IMR-90 (cell line): ENCODE results near the gene ARHGEF38. TPM values are rescaled to one million over a fixed set of nuclear protein-coding genes. Genes with fewer than 3 reads are reported as not detected.
"Not testable (repeated sequence)": the region's sequence is repeated elsewhere in the genome, so short reads cannot be mapped to it uniquely, and the experiment has no call there.

Source experiments
- ATAC-seq: fragments of 200-7000 bp; cut with Tn5 transposase; 2 replicates; pipeline ENCODE4 v1.9.1; 2020; ENCODE audit warnings: low read depth, mild to moderate bottlenecking, moderate library complexity
- BruUV-seq: library from RNA; stranded (reverse); fragments of 400-500 nt; replicated peaks from 2 replicates; lab custom pipeline; 2021; lab: Mats Ljungman, UMichigan
- CTCF ChIA-PET: fragments of 300-600 bp; formaldehyde crosslinking; extraction: SDS; loops from one replicate; lab custom pipeline; 2021; ENCODE audit warnings: antibody characterized with exemption; lab: Yijun Ruan, JAX
- POLR2A ChIA-PET: fragments of 300-600 bp; sonication (Branson Sonifier 250); formaldehyde crosslinking; loops from one replicate; lab custom pipeline; 2022; ENCODE audit warnings: antibody characterized with exemption; ENCODE audit not compliant: unreplicated experiment; lab: Charles Lee
- DNase-seq: peaks from one replicate; pipeline ENCODE4 v3.0.0; 2013
- H2AFZ ChIP-seq: replicated peaks from 2 replicates; pipeline ENCODE3; 2013; ENCODE audit warnings: low read length, mild to moderate bottlenecking; ENCODE audit not compliant: poor library complexity
- H2AK5ac ChIP-seq: 2 replicates; pipeline ENCODE4 v1.6.1; 2013; ENCODE audit warnings: low read depth, low read length, inconsistent platforms
- H2AK9ac ChIP-seq: replicated peaks from 2 replicates; pipeline ENCODE3; 2013; ENCODE audit warnings: mild to moderate bottlenecking, low read depth, low read length, moderate library complexity; ENCODE audit not compliant: poor library complexity
- H2BK120ac ChIP-seq: 2 replicates; pipeline ENCODE4 v1.6.1; 2013; ENCODE audit warnings: low read depth, low read length, inconsistent platforms
- H2BK15ac ChIP-seq: 3 replicates; pipeline ENCODE4 v1.6.1; 2013; ENCODE audit warnings: low read depth, low read length, inconsistent platforms
- H2BK20ac ChIP-seq: 2 replicates; pipeline ENCODE4 v1.6.1; 2013; ENCODE audit warnings: low read depth, mild to moderate bottlenecking, inconsistent platforms, low read length, moderate library complexity
- H2BK5ac ChIP-seq: 2 replicates; pipeline ENCODE4 v1.6.1; 2013; ENCODE audit warnings: mild to moderate bottlenecking, low read depth, low read length, inconsistent platforms; ENCODE audit not compliant: poor library complexity, severe bottlenecking
- H3K14ac ChIP-seq: replicated peaks from 2 replicates; pipeline ENCODE4 v1.6.1; 2013; ENCODE audit warnings: low read depth, low read length, inconsistent platforms
- H3K18ac ChIP-seq: 2 replicates; pipeline ENCODE4 v1.6.1; 2013; ENCODE audit warnings: low read depth, low read length, control low read depth
- H3K23ac ChIP-seq: 2 replicates; pipeline ENCODE4 v1.6.1; 2013; ENCODE audit warnings: low read depth, low read length, inconsistent platforms
- H3K27ac ChIP-seq: 2 replicates; pipeline ENCODE4 v1.5.1; 2013; ENCODE audit warnings: mild to moderate bottlenecking, control low read depth, low read length; ENCODE audit not compliant: insufficient read depth
- H3K27me3 ChIP-seq: 2 replicates; pipeline ENCODE4 v1.6.1; 2013; ENCODE audit warnings: low read length; ENCODE audit not compliant: control insufficient read depth, insufficient read depth
- H3K36me3 ChIP-seq: 2 replicates; pipeline ENCODE4 v1.6.1; 2013; ENCODE audit warnings: low read length, mixed read lengths; ENCODE audit not compliant: control insufficient read depth, insufficient read depth
- H3K4ac ChIP-seq: 2 replicates; pipeline ENCODE4 v1.6.1; 2013; ENCODE audit warnings: low read depth, low read length, inconsistent platforms
- H3K4me1 ChIP-seq: 2 replicates; pipeline ENCODE4 v1.6.1; 2013; ENCODE audit warnings: low read length, mixed read lengths; ENCODE audit not compliant: control insufficient read depth, insufficient read depth
- H3K4me2 ChIP-seq: 2 replicates; pipeline ENCODE4 v1.6.1; 2013; ENCODE audit warnings: low read depth, mild to moderate bottlenecking, control low read depth, low read length, moderate library complexity
- H3K4me3 ChIP-seq: 2 replicates; pipeline ENCODE4 v1.5.1; 2013; ENCODE audit warnings: low read depth, mild to moderate bottlenecking, control low read depth, low read length, moderate library complexity; ENCODE audit not compliant: insufficient read depth
- H3K56ac ChIP-seq: 2 replicates; pipeline ENCODE4 v1.6.1; 2013; ENCODE audit warnings: low read length, inconsistent platforms; ENCODE audit not compliant: insufficient read depth; ENCODE audit errors: extremely low read depth
- H3K79me1 ChIP-seq, 2 experiments: 2 replicates each; pipeline ENCODE4 v1.6.1; 2013; ENCODE audit warnings: low read length in 2 of 2, inconsistent platforms in 1 of 2, low read depth in 1 of 2
- H3K9ac ChIP-seq: 2 replicates; pipeline ENCODE4 v1.6.1; 2013; ENCODE audit warnings: low read depth, low read length, control low read depth
- H3K9me1 ChIP-seq: 2 replicates; pipeline ENCODE4 v1.6.1; 2013; ENCODE audit warnings: low read length, inconsistent platforms; ENCODE audit not compliant: insufficient read depth
- H3K9me3 ChIP-seq: 2 replicates; pipeline ENCODE4 v1.6.1; 2013; ENCODE audit warnings: low read length; ENCODE audit not compliant: control insufficient read depth, insufficient read depth
- H4K20me1 ChIP-seq: 2 replicates; pipeline ENCODE4 v1.6.1; 2013; ENCODE audit warnings: low read length, inconsistent platforms; ENCODE audit not compliant: insufficient read depth
- H4K5ac ChIP-seq: 2 replicates; pipeline ENCODE4 v1.6.1; 2013; ENCODE audit warnings: mild to moderate bottlenecking, low read depth, low read length, control low read depth
- H4K8ac ChIP-seq, 2 experiments: 2 replicates each; pipeline ENCODE4 v1.6.1; 2013; ENCODE audit warnings: low read depth in 2 of 2, low read length in 2 of 2, control low read depth in 1 of 2, inconsistent platforms in 1 of 2
- H4K91ac ChIP-seq: 2 replicates; pipeline ENCODE4 v1.6.1; 2013; ENCODE audit warnings: low read depth, low read length, inconsistent platforms; ENCODE audit not compliant: insufficient read depth
- RFX5 ChIP-seq: IDR thresholded peaks from 2 replicates; pipeline ENCODE4 v1.8.0; 2012; ENCODE audit warnings: low read depth, mild to moderate bottlenecking, low read length, moderate library complexity
- WGBS, 2 experiments: methylation state at CpG; one replicate each; pipeline versions ENCODE4 v1.1.5 to v1.1.7; 2013; ENCODE audit warnings: missing lambda C conversion rate in 2 of 2; ENCODE audit not compliant: insufficient read length in 1 of 2; ENCODE audit errors: extremely low coverage in 2 of 2; 5-methylcytosine and 5-hydroxymethylcytosine counted together
- dilution Hi-C: fragments of 300-500 bp; cut with HindIII; formaldehyde crosslinking; loops from one replicate; pipeline ENCODE4 v1.14.3; 2018; ENCODE audit warnings: low sequenced_read_pairs; ENCODE audit not compliant: unreplicated experiment
- in situ Hi-C: fragments of 300-500 bp; cut with MboI; formaldehyde crosslinking; loops from 3 replicates; pipeline ENCODE4 v1.14.3; 2019; ENCODE audit warnings: low sequenced_read_pairs, inconsistent platforms, mixed read lengths
- intact Hi-C: fragments of 100-400 bp; cut with micrococcal nuclease; formaldehyde crosslinking; loops from 2 replicates; pipeline ENCODE4 v1.10.0; 2022
- polyA plus RNA-seq, 3 experiments: library from polyadenylated mRNA; depleted of rRNA; stranded (reverse); fragments of >200 nt; gene quantifications; 2 replicates each; pipeline ENCODE4 v1.2.3, GENCODE V29; 2012; ENCODE audit warnings: low replicate concordance in 1 of 3
- total RNA-seq: library from RNA; depleted of rRNA; stranded (reverse); fragments of >200 nt; gene quantifications from 2 replicates; pipeline ENCODE4 v1.2.3, GENCODE V29; 2012

Gene ARHGEF38
- total and polyA plus RNA-seq, 2 of the 4 experiments (the other 2 are of a cell fraction) = not detected

- in situ Hi-C loops = no loop called here
- Histone ChIP-seq H3K36me3 (no peaks in the 10 kb centered on the region), H2BK15ac (no peak overlapping the region), H4K20me1 (no peaks in the 10 kb centered on the region), H4K91ac (no peak overlapping the region), H2BK120ac (no peak overlapping the region), H4K8ac (no peak overlapping the region), H3K56ac (no peak overlapping the region), H3K4me2 (no peak overlapping the region), H2BK20ac (no peak overlapping the region), H3K23ac (no peak overlapping the region), H3K14ac (no peak overlapping the region), H2AFZ (no peak overlapping the region), H3K18ac (no peak overlapping the region), H3K9me3 (no peaks in the 10 kb centered on the region), H2AK9ac (no peak overlapping the region), H3K27ac (no peak overlapping the region), H3K79me1 (no peaks in the 10 kb centered on the region), H3K4me3 (no peak overlapping the region), H2BK5ac (no peak overlapping the region), H4K5ac (no peak overlapping the region), H2AK5ac (no peak overlapping the region), H3K4me1 (no peaks in the 10 kb centered on the region), H3K9me1 (no peaks in the 10 kb centered on the region), H3K4ac (no peak overlapping the region), H3K9ac (no peak overlapping the region), H3K27me3 (no peaks in the 10 kb centered on the region)
- no TSS peak for BruUV-seq
- no peak for TF ChIP-seq RFX5
- DNase-seq = no peak
- dilution Hi-C loops = no loop called here
- intact Hi-C loops = no loop called here
- CTCF ChIA-PET = no interaction called here
- no peak for ATAC-seq
- no CpG with 5 or more reads among the region's 2 CpGs for WGBS, 2 experiments
- POLR2A ChIA-PET = no interaction called here
Observed at GRCh38 chr4:105725623-105726022, 173.2 kb downstream of the ARHGEF38 start.

DNA sequence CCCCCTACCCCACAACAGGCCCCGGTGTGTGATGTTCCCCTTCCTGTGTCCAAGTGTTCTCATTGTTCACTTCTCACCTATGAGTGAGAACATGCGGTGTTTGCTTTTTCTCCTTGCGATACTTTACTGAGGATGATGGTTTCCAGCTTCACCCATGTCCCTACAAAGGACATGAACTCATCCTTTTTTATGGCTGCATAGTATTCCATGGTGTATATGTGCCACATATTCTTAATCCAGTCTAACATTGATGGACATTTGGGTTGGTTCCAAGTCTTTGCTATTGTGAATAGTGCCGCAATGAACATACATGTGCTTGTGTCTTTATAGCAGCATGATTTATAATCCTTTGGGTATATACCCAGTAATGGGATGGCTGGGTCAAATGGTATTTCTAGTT is 177.5 kb downstream of the ARHGEF38 start:
- ATAC-seq, H2AK9ac ChIP-seq, H2AFZ ChIP-seq, H4K5ac ChIP-seq, H3K4me1 ChIP-seq, H3K27ac ChIP-seq, H3K23ac ChIP-seq, H4K91ac ChIP-seq, H3K79me1 ChIP-seq, H3K4ac ChIP-seq, dilution Hi-C loops, intact Hi-C loops, H2BK120ac ChIP-seq, H2BK15ac ChIP-seq, H3K36me3 ChIP-seq, in situ Hi-C loops, H2AK5ac ChIP-seq, H4K20me1 ChIP-seq, BruUV-seq, H3K9ac ChIP-seq, POLR2A ChIA-PET, CTCF ChIA-PET, H4K8ac ChIP-seq, H3K9me1 ChIP-seq, H2BK5ac ChIP-seq, H3K4me2 ChIP-seq, H3K9me3 ChIP-seq, H3K4me3 ChIP-seq, DNase-seq, H3K27me3 ChIP-seq, H3K14ac ChIP-seq, H3K56ac ChIP-seq, H2BK20ac ChIP-seq, H3K18ac ChIP-seq: not testable (repeated sequence)
- 100% methylated on average over 1 of the region's 4 CpGs; no CpG with 5 or more reads in 1 of the 2 experiments for WGBS, 2 experiments
